ENCODE data around the gene STK10.

DNA sequence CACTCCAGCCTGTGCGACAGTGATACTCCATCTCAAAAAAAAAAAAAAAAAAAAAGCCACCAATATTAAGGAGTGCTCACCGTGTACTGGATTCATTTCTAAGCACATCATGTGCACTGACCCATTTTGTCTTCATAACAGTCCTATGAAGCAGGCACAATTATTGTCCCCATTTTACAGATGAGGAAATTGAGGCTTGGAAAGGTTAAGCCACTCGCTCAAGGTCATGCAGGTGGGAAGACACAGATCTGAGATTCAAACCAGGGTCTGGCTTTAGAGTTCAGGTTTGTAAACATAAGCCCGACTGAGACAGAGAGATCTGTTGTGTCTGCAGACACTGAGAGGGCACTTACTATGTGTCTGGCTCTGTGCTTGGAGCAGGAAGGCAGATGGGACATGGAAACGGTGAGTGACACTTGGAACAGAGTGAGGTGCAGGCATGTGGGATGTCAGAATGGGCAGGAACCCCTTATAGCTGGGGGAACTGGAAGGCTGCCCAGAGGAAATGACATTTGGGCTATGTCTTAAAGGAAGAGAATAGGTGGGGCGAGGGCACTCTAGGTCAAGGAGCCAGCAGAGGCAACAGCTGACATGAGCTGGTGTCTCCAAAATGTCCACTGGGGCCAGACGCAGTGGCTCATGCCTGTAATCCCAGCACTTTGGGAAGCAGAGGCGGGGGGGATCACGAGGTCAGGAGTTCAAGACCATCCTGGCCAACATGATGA, 69.9 kb downstream of the STK10 start:
- TF ChIP-seq EZH2 (IDR thresholded peaks at IDR 0.05; ENCODE audit: insufficient read depth, poor library complexity, severe bottlenecking), result no peak
- no peak for TF ChIP-seq EZH2phosphoT487 (IDR thresholded peaks at IDR 0.05; ENCODE audit: insufficient read depth, low read depth)
